Loucy (cell line): ENCODE measurements around the gene LACC1.

ENCODE experiments used
- H2AFZ ChIP-seq: fragments of 200-600 bp; sonication (generic); 2 replicates; pipeline ENCODE4 v1.6.0; 2016; ENCODE audit warnings: antibody characterized with exemption, mild to moderate bottlenecking, low read length, moderate library complexity
- H3F3A ChIP-seq: fragments of 200-600 bp; 2 replicates; pipeline ENCODE4 v1.6.0; 2016; ENCODE audit warnings: antibody characterized with exemption, low read depth, mild to moderate bottlenecking
- H3K27me3 ChIP-seq: fragments of 200-600 bp; sonication (generic); 2 replicates; pipeline ENCODE4 v1.6.1; 2014; ENCODE audit warnings: low read length, mild to moderate bottlenecking; ENCODE audit not compliant: insufficient read depth, poor library complexity, severe bottlenecking
- H3K36me3 ChIP-seq: fragments of 200-600 bp; sonication (generic); 2 replicates; pipeline ENCODE4 v1.6.1; 2016; ENCODE audit warnings: low read length; ENCODE audit not compliant: insufficient read depth
- H3K4me1 ChIP-seq: fragments of 200-600 bp; sonication (generic); 2 replicates; pipeline ENCODE4 v1.5.1; 2014; ENCODE audit warnings: low read length, mild to moderate bottlenecking; ENCODE audit not compliant: insufficient read depth, poor library complexity, severe bottlenecking
- H3K4me2 ChIP-seq: fragments of 200-600 bp; sonication (generic); 2 replicates; pipeline ENCODE4 v1.6.0; 2014; ENCODE audit warnings: antibody characterized with exemption, low read length, low read depth, mild to moderate bottlenecking; ENCODE audit not compliant: poor library complexity, severe bottlenecking
- H3K4me3 ChIP-seq: fragments of 200-600 bp; sonication (generic); 2 replicates; pipeline ENCODE4 v1.5.1; 2014; ENCODE audit warnings: low read length, mild to moderate bottlenecking, mixed read lengths; ENCODE audit not compliant: poor library complexity, severe bottlenecking
- H3K79me2 ChIP-seq: fragments of 200-600 bp; sonication (generic); 2 replicates; pipeline ENCODE4 v1.6.1; 2014; ENCODE audit warnings: low read length; ENCODE audit not compliant: insufficient read depth
- H3K9ac ChIP-seq: fragments of 200-600 bp; sonication (generic); 2 replicates; pipeline ENCODE4 v1.6.0; 2014; ENCODE audit warnings: mild to moderate bottlenecking, low read depth, low read length, moderate library complexity; ENCODE audit not compliant: poor library complexity, severe bottlenecking
- H3K9me2 ChIP-seq: fragments of 200-600 bp; sonication (generic); replicated peaks from 2 replicates; pipeline ENCODE4 v1.6.1; 2016; ENCODE audit warnings: low read depth, low read length, mixed read lengths
- H3K9me3 ChIP-seq: fragments of 200-600 bp; sonication (generic); 2 replicates; pipeline ENCODE4 v1.6.1; 2014; ENCODE audit warnings: mild to moderate bottlenecking, antibody characterized with exemption, low read length, low read depth; ENCODE audit not compliant: insufficient read depth
- H4K20me1 ChIP-seq: fragments of 200-600 bp; sonication (generic); 2 replicates; pipeline ENCODE4 v1.6.0; 2014; ENCODE audit warnings: antibody characterized with exemption, low read length, mild to moderate bottlenecking; ENCODE audit not compliant: insufficient read depth, poor library complexity, severe bottlenecking
- EZH2phosphoT487 ChIP-seq: fragments of 200-600 bp; IDR thresholded peaks from 2 replicates; pipeline ENCODE4 v1.6.1; 2018; ENCODE audit warnings: antibody characterized with exemption, mild to moderate bottlenecking, moderate library complexity, borderline replicate concordance
- TF ChIP-seq, protein P1 (sequence below): fragments of 200-600 bp; sonication (generic); conservative IDR thresholded peaks from 2 replicates; pipeline ENCODE4 v1.5.1; 2014; ENCODE audit warnings: mild to moderate bottlenecking, antibody characterized with exemption, low read length

The LACC1 gene

DNA sequence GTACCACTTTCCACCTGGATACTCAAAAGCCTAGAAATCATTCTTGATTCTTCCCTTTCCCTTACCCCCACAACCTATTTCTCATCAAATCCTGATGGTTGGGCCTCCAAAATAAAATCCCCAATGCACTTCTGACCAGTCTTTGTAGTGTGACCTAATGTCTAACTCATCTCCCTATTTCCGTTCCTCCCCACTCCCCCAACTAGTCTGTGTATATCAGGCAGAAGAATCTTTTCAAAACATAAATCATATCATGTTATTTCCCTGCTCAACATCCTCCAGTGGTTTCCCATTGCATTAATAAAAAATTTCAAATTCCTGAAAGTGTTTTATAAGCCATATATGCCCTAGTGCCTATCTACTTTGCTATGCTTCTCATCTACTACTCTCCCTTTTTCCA lies 17.8 kb upstream of the LACC1 start:
- Histone ChIP-seq H3F3A (no peaks in the 10 kb centered on the region), H3K4me2 (no peak overlapping the region), H3K36me3 (no peaks in the 10 kb centered on the region), H3K9ac (no peak overlapping the region), H2AFZ (no peak overlapping the region), H3K9me2 (no peaks in the 10 kb centered on the region), H4K20me1 (no peaks in the 10 kb centered on the region), H3K9me3 (0 out of 2 replicates have a peak, but pooled peaks cover 3% of the 10 kb centered on the region), H3K4me3 (no peak overlapping the region), H3K4me1 (no peaks in the 10 kb centered on the region), H3K79me2 (no peaks in the 10 kb centered on the region), H3K27me3 (no peaks in the 10 kb centered on the region)
- TF ChIP-seq EZH2phosphoT487 = no peak
- TF ChIP-seq, protein P1, sequence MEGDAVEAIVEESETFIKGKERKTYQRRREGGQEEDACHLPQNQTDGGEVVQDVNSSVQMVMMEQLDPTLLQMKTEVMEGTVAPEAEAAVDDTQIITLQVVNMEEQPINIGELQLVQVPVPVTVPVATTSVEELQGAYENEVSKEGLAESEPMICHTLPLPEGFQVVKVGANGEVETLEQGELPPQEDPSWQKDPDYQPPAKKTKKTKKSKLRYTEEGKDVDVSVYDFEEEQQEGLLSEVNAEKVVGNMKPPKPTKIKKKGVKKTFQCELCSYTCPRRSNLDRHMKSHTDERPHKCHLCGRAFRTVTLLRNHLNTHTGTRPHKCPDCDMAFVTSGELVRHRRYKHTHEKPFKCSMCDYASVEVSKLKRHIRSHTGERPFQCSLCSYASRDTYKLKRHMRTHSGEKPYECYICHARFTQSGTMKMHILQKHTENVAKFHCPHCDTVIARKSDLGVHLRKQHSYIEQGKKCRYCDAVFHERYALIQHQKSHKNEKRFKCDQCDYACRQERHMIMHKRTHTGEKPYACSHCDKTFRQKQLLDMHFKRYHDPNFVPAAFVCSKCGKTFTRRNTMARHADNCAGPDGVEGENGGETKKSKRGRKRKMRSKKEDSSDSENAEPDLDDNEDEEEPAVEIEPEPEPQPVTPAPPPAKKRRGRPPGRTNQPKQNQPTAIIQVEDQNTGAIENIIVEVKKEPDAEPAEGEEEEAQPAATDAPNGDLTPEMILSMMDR = no peak

DNA sequence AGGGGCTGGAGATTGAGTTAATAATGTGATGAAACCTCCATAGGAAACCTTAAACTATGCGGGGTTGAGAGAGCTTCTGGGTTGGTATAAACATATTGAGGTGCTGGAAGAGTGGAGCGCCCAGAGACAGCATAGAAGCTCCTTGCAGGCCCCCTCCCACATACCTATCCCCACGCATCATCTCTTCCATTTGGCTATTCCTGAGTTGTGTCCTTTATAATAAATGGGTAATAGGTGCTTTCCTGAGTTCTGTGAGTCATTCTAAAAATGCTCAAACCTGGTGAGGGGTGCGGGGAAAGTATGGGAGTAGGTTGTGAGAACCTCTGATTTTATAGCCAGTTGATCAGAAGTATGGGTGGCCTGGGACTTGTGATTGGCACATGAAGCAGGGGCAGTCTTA lies 14.8 kb upstream of the LACC1 start:
- Histone ChIP-seq H3K9ac (no peak overlapping the region), H3K27me3 (no peaks in the 10 kb centered on the region), H2AFZ (no peak overlapping the region), H3F3A (no peaks in the 10 kb centered on the region), H3K4me2 (no peak overlapping the region), H3K36me3 (no peaks in the 10 kb centered on the region), H3K4me3 (no peak overlapping the region), H3K9me2 (no peaks in the 10 kb centered on the region), H3K4me1 (no peaks in the 10 kb centered on the region), H3K79me2 (no peaks in the 10 kb centered on the region), H3K9me3 (0 out of 2 replicates have a peak, but pooled peaks cover 3% of the 10 kb centered on the region), H4K20me1 (no peaks in the 10 kb centered on the region)
- TF ChIP-seq EZH2phosphoT487 = no peak
- TF ChIP-seq, protein P1 = no peak

DNA sequence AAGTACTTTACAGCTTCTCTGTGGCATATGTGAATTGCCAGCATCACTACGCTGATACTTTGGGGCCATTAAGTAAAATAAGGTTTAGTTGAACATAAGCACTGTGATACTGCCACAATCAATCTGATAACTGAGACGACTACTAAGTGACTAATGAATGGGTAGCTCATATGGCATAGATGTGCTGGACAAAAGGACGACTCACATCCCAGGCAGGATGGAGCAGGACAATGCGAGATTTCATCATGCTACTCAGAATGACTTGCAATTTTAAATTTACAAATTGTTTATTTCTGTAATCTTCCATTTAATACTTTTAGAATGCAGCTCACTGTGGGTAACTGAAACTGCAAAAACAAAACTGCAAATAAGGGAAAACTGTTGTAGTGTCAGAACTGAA lies 13.8 kb upstream of the LACC1 start:
- no peak overlapping the region for H2AFZ ChIP-seq
- H3K4me2 ChIP-seq = no peak overlapping the region
- no peak overlapping the region for H3K9ac ChIP-seq
- TF ChIP-seq EZH2phosphoT487 = no peak
- TF ChIP-seq, protein P1 = no peak
- H3K9me2 ChIP-seq = no peaks in the 10 kb centered on the region
- H3K27me3 ChIP-seq = no peaks in the 10 kb centered on the region
- H3K4me3 ChIP-seq = no peak overlapping the region
- no peaks in the 10 kb centered on the region for H3K36me3 ChIP-seq
- H3K79me2 ChIP-seq = no peaks in the 10 kb centered on the region
- no peaks in the 10 kb centered on the region for H3K4me1 ChIP-seq
- H3F3A ChIP-seq = no peaks in the 10 kb centered on the region
- no peaks in the 10 kb centered on the region for H4K20me1 ChIP-seq
- 0 out of 2 replicates have a peak, but pooled peaks cover 3% of the 10 kb centered on the region for H3K9me3 ChIP-seq
